ENCODE results near the gene SERTM1.

SERTM1 gene

DNA sequence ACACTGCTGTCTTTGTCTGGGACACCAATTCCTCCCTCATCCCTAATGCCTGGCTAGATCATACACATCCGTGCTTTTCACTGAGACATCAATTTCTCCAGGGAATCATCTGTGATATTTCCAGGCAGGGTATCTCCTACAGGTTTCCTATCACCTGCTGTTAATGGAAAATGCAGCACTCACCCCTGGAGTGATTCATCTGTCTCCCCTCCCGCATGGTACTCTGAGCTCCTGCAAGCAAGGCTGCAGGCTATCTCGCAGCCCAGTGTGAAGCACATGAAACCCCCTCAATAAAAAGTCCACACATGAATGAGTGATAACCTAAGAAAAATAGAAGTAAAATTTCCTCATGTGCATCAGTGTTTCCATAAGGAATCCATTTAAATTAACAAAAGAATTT lies 38.5 kb downstream of the SERTM1 start:
- no peak for DNase-seq

GRCh38 chr13:36712770-36713169 lies 39.0 kb downstream of the SERTM1 start:
- DNase-seq, result no peak

- no peak for DNase-seq
Observed at GRCh38 chr13:36713887-36714286, 40.1 kb downstream of the SERTM1 start.

DNA sequence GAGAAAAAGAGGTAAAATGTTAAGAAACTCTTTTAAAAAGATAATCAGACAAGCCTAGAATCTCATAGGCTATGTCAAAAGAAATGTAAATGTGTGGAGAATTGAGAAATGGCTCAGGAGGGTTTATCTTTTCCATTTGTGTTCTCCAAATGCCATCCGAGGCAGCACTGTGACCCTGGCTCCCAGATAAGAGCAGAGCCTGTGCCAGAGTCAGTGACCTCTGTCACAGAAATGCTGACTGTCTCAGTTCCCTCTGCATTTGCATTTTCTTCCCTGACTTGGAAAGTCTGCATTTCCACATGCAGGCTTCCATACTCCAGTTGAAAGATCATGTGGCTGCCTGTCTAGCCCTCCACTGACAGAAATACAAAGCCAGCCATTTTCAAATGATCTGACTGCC lies 42.0 kb downstream of the SERTM1 start:
- no peak for DNase-seq

- no peak for DNase-seq
Observed at GRCh38 chr13:36717017-36717416, 43.2 kb downstream of the SERTM1 start.

- no peak for DNase-seq
Observed at GRCh38 chr13:36717966-36718545, 44.2 kb downstream of the SERTM1 start.

DNA sequence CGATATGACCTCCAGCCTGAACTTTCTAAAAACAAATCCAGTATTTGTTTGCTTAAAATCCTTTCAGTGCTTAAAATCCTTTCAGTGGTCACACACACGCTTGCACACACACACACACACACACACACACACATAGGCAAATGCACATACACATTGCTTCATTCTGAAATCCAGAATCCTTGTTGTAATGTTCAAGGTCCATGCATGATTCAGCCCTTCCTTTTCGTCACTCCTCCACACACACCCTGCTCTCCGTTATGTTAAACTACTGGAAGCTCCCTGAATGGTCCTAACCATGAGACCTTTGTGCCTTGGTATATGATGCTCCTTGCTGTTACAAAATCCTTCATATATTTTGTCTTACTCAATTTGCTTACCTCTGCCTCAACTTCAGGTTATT lies 44.9 kb downstream of the SERTM1 start:
- no peak for DNase-seq

GRCh38 chr13:36724141-36724540 lies 50.3 kb downstream of the SERTM1 start:
- no peak for DNase-seq

DNA sequence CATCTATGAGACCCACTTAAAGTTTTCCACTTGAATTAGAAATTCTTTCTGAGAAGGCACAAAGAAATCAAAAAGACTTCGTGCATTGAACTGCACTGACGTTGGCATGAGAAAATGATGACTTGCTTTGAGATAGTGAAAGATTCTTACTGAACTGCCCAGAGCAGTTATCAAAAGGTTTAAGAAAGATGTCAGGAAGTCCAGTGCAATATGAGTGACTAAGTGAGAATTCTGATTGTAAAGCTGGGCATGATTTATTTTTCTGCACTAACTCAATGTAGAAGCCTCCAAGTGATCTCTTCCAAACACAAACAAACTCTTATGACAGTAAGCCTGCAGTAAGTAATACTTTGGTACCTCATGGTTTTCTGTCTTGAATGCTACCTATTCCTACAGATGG lies 52.1 kb downstream of the SERTM1 start:
- DNase-seq, result no peak

DNA sequence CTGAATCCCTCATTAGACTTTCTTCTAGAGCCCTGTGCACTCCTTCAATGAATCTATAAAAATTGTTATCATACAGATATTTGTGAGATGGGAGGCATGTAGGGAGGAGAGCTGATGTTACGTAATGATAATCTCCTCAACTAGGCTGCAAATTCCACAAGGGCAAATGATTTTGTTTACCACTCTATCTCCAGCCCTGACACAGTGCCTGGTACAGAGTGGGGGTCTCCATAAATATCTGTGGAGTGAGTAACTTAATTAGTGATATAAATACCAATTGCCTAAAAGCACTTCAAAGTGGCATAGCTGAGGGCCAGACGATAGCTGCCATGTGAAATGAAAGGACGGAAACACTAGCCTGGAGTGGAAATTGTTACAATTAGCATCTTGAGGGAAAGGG lies 54.2 kb downstream of the SERTM1 start:
- no peak for DNase-seq

GRCh38 chr13:36736119-36736726 lies 62.4 kb downstream of the SERTM1 start:
- peak; percentile 26 to 64 for DNase-seq

GRCh38 chr13:36737524-36738083 lies 63.8 kb downstream of the SERTM1 start:
- no peak for DNase-seq

- no peak for DNase-seq
Observed at GRCh38 chr13:36745436-36745835, 71.6 kb downstream of the SERTM1 start.

DNA sequence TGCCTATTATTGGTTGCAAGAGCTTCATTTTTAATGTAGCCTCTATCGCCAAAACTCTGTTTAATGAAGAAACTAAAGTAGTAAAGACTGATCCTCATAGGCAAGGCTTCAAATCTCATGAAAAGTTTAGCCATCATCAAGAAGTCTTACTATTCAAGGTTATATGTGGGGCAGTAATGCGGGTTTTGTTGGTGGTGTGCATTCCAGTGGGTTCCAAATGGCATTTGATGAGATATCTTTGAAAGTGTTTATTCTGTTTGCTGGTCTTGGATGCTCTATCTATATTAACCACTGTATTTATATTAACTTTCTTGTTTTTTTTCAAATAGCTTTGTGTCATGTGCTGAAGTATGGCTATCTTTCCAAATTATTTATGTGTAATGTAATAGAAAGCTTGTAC lies 72.2 kb downstream of the SERTM1 start:
- DNase-seq, result no peak
